Measurements from ENCODE around the gene B4GALT5. TPM values are rescaled to one million over a fixed set of nuclear protein-coding genes. Genes with fewer than 3 reads are reported as not detected.

The B4GALT5 gene
- total RNA-seq, 2 experiments from 2014 or later = 9.8 to 18.8 TPM

GRCh38 chr20:49672096-49672664, 41.5 kb downstream of the B4GALT5 start:
- TF ChIP-seq CTCF (conservative IDR thresholded peaks at IDR 0.05; ENCODE audit: low read length) = no peak
- TF ChIP-seq EZH2phosphoT487 (IDR thresholded peaks at IDR 0.05; ENCODE audit: borderline replicate concordance, low read depth, low read length) = no peak
- H3K36me3 ChIP-seq (ENCODE audit: insufficient read depth, low read length) = no peaks in the 10 kb centered on the region; the same call in 1 of the 2 replicates
- no peaks in the 10 kb centered on the region for H3K9me2 ChIP-seq (ENCODE audit: insufficient read depth, low read length)
- no peak overlapping the region for H3K27ac ChIP-seq (ENCODE audit: low read depth, low read length, poor library complexity, severe bottlenecking)
- H2AFZ ChIP-seq (ENCODE audit: low read length) = no peak overlapping the region
- peak; percentile 51 for DNase-seq (ENCODE audit: low spot score)
- ChIA-PET CTCF (ENCODE audit: unreplicated experiment) (no interaction called here), POLR2A (interaction anchor here (0.5 to 1.8 kb wide), 11 partner anchors 8 to 1259 kb away, joined by 3 to 8 read pairs (median 3); no protein-coding TSS in a partner anchor)
- no TSS peak for BruUV-seq (replicated peaks)
- peaks cover 80% of the 10 kb centered on the region for H3K79me2 ChIP-seq (ENCODE audit: insufficient read depth, low read depth, low read length)
- H3K4me2 ChIP-seq (ENCODE audit: low read length) = peak overlapping the region; percentile 67
- no peak overlapping the region for H3K4me3 ChIP-seq (ENCODE audit: low read depth, low read length, poor library complexity, severe bottlenecking)
- no peaks in the 10 kb centered on the region for H3K9me3 ChIP-seq (ENCODE audit: low read length)
- intact Hi-C loops (cut with micrococcal nuclease; ENCODE audit: unreplicated experiment) = no loop called here
- H4K20me1 ChIP-seq (ENCODE audit: insufficient read depth, low read length) = no peaks in the 10 kb centered on the region; the same call in 1 of the 2 replicates
- H3K4me1 ChIP-seq (ENCODE audit: insufficient read depth, low read length, poor library complexity, severe bottlenecking) = peaks cover 82% of the 10 kb centered on the region

- H3K9me2 ChIP-seq (ENCODE audit: insufficient read depth, low read length) = no peaks in the 10 kb centered on the region
- peaks cover 75% of the 10 kb centered on the region for H3K4me1 ChIP-seq (ENCODE audit: insufficient read depth, low read length, poor library complexity, severe bottlenecking)
- H2AFZ ChIP-seq (ENCODE audit: low read length) = no peak overlapping the region
- no peak overlapping the region for H3K4me3 ChIP-seq (ENCODE audit: low read depth, low read length, poor library complexity, severe bottlenecking)
- intact Hi-C loops (cut with micrococcal nuclease; ENCODE audit: unreplicated experiment) = no loop called here
- no peaks in the 10 kb centered on the region; the same call in 1 of the 2 replicates for H4K20me1 ChIP-seq (ENCODE audit: insufficient read depth, low read length)
- TF ChIP-seq CTCF (conservative IDR thresholded peaks at IDR 0.05; ENCODE audit: low read length) = no peak
- TF ChIP-seq EZH2phosphoT487 (IDR thresholded peaks at IDR 0.05; ENCODE audit: borderline replicate concordance, low read depth, low read length) = no peak
- no peak for DNase-seq (ENCODE audit: low spot score)
- H3K27ac ChIP-seq (ENCODE audit: low read depth, low read length, poor library complexity, severe bottlenecking) = no peak overlapping the region
- H3K4me2 ChIP-seq (ENCODE audit: low read length) = peak overlapping the region; percentile 6; the same call in 1 of the 2 replicates
- peaks cover 79% of the 10 kb centered on the region for H3K79me2 ChIP-seq (ENCODE audit: insufficient read depth, low read depth, low read length)
- POLR2A ChIA-PET = interaction anchor here (0.5 to 1.8 kb wide), 8 partner anchors 9 to 160 kb away, joined by 3 to 5 read pairs (median 4); no protein-coding TSS in a partner anchor
- CTCF ChIA-PET (ENCODE audit: unreplicated experiment) = no interaction called here
- no TSS peak for BruUV-seq (replicated peaks)
- H3K9me3 ChIP-seq (ENCODE audit: low read length) = no peaks in the 10 kb centered on the region
- H3K36me3 ChIP-seq (ENCODE audit: insufficient read depth, low read length) = no peaks in the 10 kb centered on the region; the same call in 1 of the 2 replicates
These were observed 42.2 kb downstream of the B4GALT5 start for GRCh38 chr20:49671433-49671832.
